NCI-H526 (cell line): ENCODE results near the gene STK32B.
"Not testable (repeated sequence)": the region's sequence is repeated elsewhere in the genome, so short reads cannot be mapped to it uniquely, and the experiment has no call there.

Experiments used
- DNase-seq, 2 experiments: peaks; one replicate each; lab custom pipeline; 2025; lab: John Stamatoyannopoulos, UW

STK32B gene

GRCh38 chr4:5162909-5163508 lies 111.7 kb downstream of the STK32B start:
- no peak for DNase-seq

DNA sequence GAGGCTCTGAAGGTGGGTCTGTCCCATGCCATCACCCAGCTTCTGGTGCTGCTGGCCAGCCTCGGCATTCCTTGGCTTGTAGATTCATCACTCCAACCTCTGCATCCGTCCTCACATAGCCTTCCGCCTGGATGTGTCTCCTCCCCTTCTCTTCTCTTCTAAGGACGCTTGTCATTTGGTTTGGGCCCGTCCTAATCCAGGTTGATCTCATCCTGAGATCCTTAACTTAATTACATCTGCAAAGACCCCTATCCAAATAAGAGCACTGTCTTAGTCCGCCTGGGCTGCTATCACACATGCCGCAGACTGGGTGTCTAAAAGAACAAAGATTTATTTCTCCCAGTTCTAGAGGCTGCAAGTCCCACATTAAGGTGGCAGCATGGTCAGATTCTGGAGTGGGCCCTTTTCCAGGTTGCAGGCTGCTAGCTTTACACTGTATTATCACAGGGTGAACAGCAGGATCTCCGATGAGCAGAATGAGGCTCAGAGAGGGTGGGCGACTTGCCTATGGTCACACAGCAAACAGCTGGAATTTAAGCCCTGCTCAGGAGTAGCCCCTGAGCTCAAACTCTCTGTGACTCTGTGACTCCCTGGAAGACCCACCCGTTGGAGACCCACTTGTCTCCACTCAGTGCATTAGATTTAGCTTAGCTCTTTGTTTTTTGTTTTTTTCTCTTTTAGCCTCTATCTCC lies 113.1 kb downstream of the STK32B start:
- no peak for DNase-seq

- peak; percentile 57 to 80 for DNase-seq
Measured at GRCh38 chr4:5165420-5166369, 114.4 kb downstream of the STK32B start.

DNA sequence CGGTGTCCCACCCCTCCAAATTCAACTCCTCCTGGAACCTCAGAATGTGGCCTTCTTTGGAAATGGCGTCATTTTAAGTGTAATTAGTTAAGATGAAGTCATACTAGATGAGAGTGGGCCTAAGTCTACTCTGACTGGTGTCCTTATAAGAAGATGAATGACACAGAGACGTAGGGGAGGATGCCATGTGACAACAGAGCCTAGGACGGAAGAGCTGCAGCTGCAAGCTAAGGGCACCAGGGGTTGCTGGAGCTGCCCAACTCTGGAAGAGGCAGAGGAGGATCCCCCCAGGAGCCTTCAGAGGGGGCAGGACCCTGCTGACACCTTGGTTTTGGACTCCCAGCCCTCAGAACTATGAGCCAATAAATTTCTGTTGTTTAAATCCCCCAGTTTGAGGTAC lies 115.1 kb downstream of the STK32B start:
- DNase-seq = peak in 1 of 2 experiments; percentile 12

GRCh38 chr4:5168891-5169290 lies 117.6 kb downstream of the STK32B start:
- no peak for DNase-seq

GRCh38 chr4:5175836-5176235 lies 124.6 kb downstream of the STK32B start:
- not testable (repeated sequence) for DNase-seq

- DNase-seq = no peak
Measured at GRCh38 chr4:5184606-5185005, 133.3 kb downstream of the STK32B start.

DNA sequence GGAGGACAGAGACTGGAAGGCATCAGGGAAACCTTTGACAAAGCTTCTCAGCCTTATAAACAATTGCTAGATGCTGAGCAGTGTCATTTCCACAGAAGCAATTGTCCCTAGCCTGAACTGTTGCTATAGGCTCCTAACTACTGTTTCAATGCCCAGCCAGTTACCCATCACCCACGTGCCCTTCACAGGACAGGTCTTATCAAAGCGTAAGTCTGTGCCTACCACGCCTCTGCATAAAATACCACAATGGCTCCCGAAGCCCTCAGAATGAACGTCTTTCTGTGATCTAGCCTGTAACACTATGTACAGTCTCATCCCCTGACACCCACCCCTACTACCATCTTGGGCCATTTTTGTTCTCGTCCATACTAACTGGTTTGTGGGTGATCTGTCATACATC lies 134.3 kb downstream of the STK32B start:
- no peak for DNase-seq

DNA sequence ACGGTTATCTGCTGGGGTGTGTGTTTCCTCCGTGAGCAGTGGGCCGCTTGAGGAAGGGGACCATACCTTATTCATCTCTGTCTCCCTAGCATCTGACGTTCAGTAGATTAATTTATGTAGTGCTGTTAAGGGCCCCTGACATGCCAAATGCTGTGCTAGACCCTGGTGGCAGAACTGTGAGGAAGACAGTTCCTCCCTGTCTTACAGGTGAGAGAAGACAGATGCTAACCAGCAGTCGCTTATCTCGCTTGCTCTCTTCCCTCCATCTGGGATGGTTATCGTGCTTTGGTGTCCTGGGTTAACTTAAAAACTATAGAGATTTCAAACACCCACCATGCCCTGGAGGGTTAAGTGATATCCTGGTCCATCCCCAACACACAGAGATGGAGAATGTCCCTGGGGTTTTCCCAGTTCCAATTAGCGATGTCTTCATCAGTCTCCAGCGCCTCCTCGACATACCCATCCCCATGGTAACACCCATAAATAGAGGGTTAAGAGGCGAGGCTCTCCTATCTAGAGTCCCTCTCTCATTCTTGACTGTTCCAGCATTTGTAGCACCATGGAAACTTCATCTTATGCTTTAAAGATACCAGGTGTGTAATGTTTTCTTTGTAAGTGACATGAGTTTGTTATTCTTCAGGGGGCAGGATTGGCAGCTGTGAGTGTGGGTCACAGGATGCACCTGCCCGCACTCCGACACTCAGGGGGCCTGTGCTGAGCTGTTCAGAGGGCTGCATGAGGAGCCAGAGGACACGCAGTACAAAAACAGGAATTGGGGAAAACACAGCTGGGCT lies 135.2 kb downstream of the STK32B start:
- no peak for DNase-seq

DNA sequence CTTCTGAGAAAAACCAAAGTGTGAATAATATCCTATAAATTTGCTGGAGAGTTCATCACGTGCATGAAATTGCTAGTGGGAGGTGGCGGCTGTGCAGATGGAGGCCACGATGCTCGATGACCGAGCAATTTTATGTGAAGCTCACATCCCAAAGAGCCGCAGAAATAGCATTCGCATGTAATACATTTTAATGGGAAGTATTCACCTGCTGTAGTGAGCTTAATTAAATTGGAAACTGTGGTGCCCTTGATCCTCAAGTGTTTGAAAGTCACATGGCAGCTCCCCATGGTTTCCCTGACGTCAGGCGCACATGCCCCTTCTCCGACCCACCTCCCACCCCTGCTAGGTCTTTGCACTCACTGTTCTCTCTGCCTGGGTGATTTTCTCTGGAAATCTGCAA lies 136.8 kb downstream of the STK32B start:
- no peak for DNase-seq

DNA sequence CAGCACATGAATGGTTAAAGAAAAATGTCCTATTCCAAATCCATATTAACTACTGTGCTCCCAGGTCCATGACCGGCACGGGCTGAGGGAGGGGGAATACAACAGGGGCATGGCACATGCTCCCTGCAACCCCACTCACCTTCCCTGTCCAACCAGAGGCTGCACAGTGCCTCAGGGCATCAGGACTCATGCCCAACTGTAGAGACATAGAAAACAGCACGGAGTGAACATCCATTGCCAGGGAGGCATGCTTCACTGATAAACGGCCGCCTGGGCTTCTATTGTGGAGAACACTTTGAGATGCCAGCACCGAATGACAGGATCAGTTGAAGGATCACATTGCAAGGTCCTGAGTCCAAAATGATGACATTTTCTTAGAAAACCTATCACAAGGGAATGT lies 140.6 kb downstream of the STK32B start:
- DNase-seq = peak in 1 of 2 experiments; percentile 8

- DNase-seq = no peak
Measured at GRCh38 chr4:5192271-5192670, 141.0 kb downstream of the STK32B start.

GRCh38 chr4:5192678-5193077 lies 141.4 kb downstream of the STK32B start:
- no peak for DNase-seq

GRCh38 chr4:5198656-5199541 lies 147.6 kb downstream of the STK32B start:
- peak; percentile 67 to 79 for DNase-seq

DNA sequence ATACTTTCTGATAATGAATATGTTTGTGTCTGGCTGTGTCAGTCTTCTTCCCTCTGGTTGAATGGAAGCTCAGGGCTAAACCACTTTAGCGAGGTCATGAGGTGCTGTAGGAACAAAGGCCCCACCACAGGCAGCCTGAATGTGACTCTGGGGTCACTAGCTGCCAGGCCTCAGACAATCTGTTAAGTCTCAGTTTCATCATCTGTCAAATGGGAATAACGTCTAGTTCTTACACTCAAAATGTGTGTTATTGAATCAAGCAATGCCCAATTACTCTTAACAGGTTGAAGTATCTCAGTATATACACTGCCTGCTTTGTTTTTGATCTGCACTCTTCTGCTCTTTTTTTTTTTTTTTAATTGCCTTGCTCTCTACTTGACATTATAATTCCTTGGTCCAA lies 148.6 kb downstream of the STK32B start:
- DNase-seq = no peak

- no peak for DNase-seq
Measured at GRCh38 chr4:5200513-5200912, 149.2 kb downstream of the STK32B start.

- no peak for DNase-seq
Measured at GRCh38 chr4:5203309-5203992, 152.2 kb downstream of the STK32B start.

DNA sequence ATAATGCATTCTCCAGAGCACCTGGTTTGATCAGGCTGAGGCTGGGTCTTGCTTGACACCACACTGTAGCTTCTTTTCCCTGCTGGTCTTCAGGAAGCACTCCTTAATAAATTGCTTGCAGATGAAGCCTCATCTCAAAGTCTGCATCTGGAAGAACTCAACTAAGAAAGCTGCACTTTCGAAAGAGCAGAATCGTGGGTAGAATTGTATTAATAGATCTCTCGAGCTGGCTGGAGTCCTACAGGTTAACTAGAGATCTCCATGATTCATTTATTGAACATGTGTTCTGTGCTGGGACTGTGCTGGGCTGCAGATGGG lies 152.7 kb downstream of the STK32B start:
- DNase-seq = no peak

DNA sequence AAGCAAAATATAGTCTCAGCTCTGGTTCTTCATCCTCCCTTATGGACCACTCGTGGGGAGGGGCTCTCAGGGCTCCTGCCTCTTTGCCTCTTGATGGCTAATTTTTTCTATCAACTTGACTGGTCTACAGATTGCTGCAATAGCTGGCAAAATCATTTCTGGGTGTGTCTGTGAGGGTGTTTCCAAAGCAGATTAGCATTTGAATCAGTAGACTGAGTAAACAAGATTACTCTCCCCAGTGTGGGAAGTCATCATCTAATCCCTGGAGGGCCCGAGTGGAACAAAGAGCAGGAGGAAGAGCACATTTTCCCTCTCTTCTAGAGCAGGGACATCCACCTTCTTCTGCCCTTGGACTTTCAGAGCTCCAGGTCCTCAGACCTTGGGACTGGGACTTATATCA lies 153.5 kb downstream of the STK32B start:
- peak in 1 of 2 experiments; percentile 46 for DNase-seq

- no peak for DNase-seq
Measured at GRCh38 chr4:5206016-5206790, 154.9 kb downstream of the STK32B start.
